HFF-Myc (cell line): Measurements from ENCODE around the gene RETSAT.
"Not testable (repeated sequence)": the region's sequence is repeated elsewhere in the genome, so short reads cannot be mapped to it uniquely, and the experiment has no call there.

Experiments
- DNase-seq: peaks from one replicate; pipeline ENCODE4 v3.0.0-alpha.2; 2011; ENCODE audit warnings: low read depth; ENCODE audit errors: extremely low read depth
- H3K4me3 ChIP-seq: replicated peaks from 2 replicates; pipeline ENCODE4 v1.5.1; 2011; ENCODE audit warnings: low read depth, mild to moderate bottlenecking, control low read depth, low read length
- CTCF ChIP-seq: IDR thresholded peaks from 2 replicates; pipeline ENCODE4 v1.5.1; 2012; ENCODE audit warnings: mild to moderate bottlenecking, low read depth, low read length, control low read depth; ENCODE audit errors: missing control alignments

Gene RETSAT

GRCh38 chr2:85347599-85347998 is 6.7 kb downstream of the RETSAT start:
- DNase-seq = no peak
- TF ChIP-seq CTCF = no peak

GRCh38 chr2:85344356-85344954 is 9.9 kb downstream of the RETSAT start:
- H3K4me3 ChIP-seq = no peak overlapping the region
- TF ChIP-seq CTCF = no peak
- DNase-seq = no peak

More at GRCh38 chr2:85347599-85347998, 6.7 kb downstream of the RETSAT start:
- no peak overlapping the region for H3K4me3 ChIP-seq

- not testable (repeated sequence) for DNase-seq, H3K4me3 ChIP-seq
These were observed 11.0 kb downstream of the RETSAT start for GRCh38 chr2:85343207-85343895.

GRCh38 chr2:85342156-85342555 is 12.2 kb downstream of the RETSAT start:
- no peak for DNase-seq
- no peak overlapping the region for H3K4me3 ChIP-seq
- no peak for TF ChIP-seq CTCF

GRCh38 chr2:85341269-85342029 is 12.9 kb downstream of the RETSAT start:
- no peak for TF ChIP-seq CTCF
- H3K4me3 ChIP-seq = no peak overlapping the region
- no peak for DNase-seq

GRCh38 chr2:85340034-85340892 is 14.1 kb downstream of the RETSAT start:
- TF ChIP-seq CTCF = no peak
- no peak for DNase-seq
- H3K4me3 ChIP-seq = no peak overlapping the region
